Endothelial cell of umbilical vein (primary cell): ENCODE results near the gene OR2B2. TPM values are rescaled to one million over a fixed set of nuclear protein-coding genes. Genes with fewer than 3 reads are reported as not detected.

Source experiments
- BruUV-seq: library from RNA; stranded (reverse); fragments of 400-500 nt; replicated peaks from 2 replicates; lab custom pipeline; 2021; lab: Mats Ljungman, UMichigan
- CTCF ChIA-PET: fragments of 300-600, 350-600 bp; sonication (Branson Sonifier 250); formaldehyde crosslinking; loops from one replicate; lab custom pipeline; 2021; ENCODE audit warnings: antibody characterized with exemption, inconsistent platforms; lab: Charles Lee
- POLR2A ChIA-PET: fragments of 300-600, 350-600 bp; sonication (Branson Sonifier 250); formaldehyde crosslinking; loops from one replicate; lab custom pipeline; 2021; ENCODE audit warnings: antibody characterized with exemption, inconsistent platforms; lab: Charles Lee
- DNase-seq: peaks from one replicate; pipeline ENCODE4 v3.0.0-alpha.2; 2011; ENCODE audit warnings: low read depth, low spot score
- FAIRE-seq: peaks from 2 replicates; lab custom pipeline; 2011; peaks lifted over from hg19 to GRCh38; lab: Jason Lieb, UNC
- H2AFZ ChIP-seq: 2 replicates; pipeline ENCODE4 v1.6.0; 2012; ENCODE audit warnings: low read depth, low read length, control low read depth, inconsistent platforms
- H3K27ac ChIP-seq: 2 replicates; pipeline ENCODE4 v1.5.1; 2011; ENCODE audit warnings: low read depth, mild to moderate bottlenecking, control low read depth, low read length, moderate library complexity; ENCODE audit not compliant: insufficient read depth
- H3K27me3 ChIP-seq, 2 experiments: 2 replicates each; pipeline versions ENCODE4 v1.6.0 to v1.6.1; 2011; ENCODE audit warnings: low read length in 2 of 2, mixed read lengths in 1 of 2; ENCODE audit not compliant: control insufficient read depth in 2 of 2, insufficient read depth in 2 of 2
- H3K36me3 ChIP-seq, 2 experiments: 2 replicates in 1 of 2; 3 replicates in 1 of 2; pipeline ENCODE4 v1.5.1; 2011; ENCODE audit warnings: low read length in 2 of 2, mild to moderate bottlenecking in 1 of 2, moderate library complexity in 1 of 2; ENCODE audit not compliant: control insufficient read depth in 2 of 2, insufficient read depth in 2 of 2; ENCODE audit errors: extremely low read depth in 1 of 2
- H3K4me1 ChIP-seq: 3 replicates; pipeline ENCODE4 v1.5.1; 2011; ENCODE audit warnings: mild to moderate bottlenecking, low read length; ENCODE audit not compliant: control insufficient read depth, insufficient read depth; ENCODE audit errors: extremely low read depth
- H3K4me2 ChIP-seq: 2 replicates; pipeline ENCODE4 v1.6.1; 2011; ENCODE audit warnings: low read length, control low read depth, mixed read lengths; ENCODE audit not compliant: insufficient read depth
- H3K4me3 ChIP-seq, 3 experiments: fragments of 200-600 bp in 1 of 3; sonication (generic), shearing (Covaris generic) in 1 of 3; replicated peaks in 1 of 3; 2 replicates each; pipeline ENCODE4 v1.5.1; 2011 to 2016; ENCODE audit warnings: control low read depth in 3 of 3, low read length in 3 of 3, mild to moderate bottlenecking in 2 of 3, inconsistent platforms in 1 of 3, low read depth in 1 of 3, moderate library complexity in 1 of 3; ENCODE audit not compliant: insufficient read depth in 1 of 3
- H3K79me2 ChIP-seq: 2 replicates; pipeline ENCODE4 v1.6.0; 2012; ENCODE audit warnings: low read length, inconsistent platforms; ENCODE audit not compliant: control insufficient read depth, insufficient read depth
- H3K9ac ChIP-seq: replicated peaks from 2 replicates; pipeline ENCODE3; 2011; ENCODE audit warnings: low read length, control low read depth; ENCODE audit not compliant: insufficient read depth; ENCODE audit errors: extremely low read depth
- H3K9me1 ChIP-seq: replicated peaks from 3 replicates; pipeline ENCODE4 v1.6.0; 2011; ENCODE audit warnings: mild to moderate bottlenecking, low read length; ENCODE audit not compliant: control insufficient read depth, insufficient read depth; ENCODE audit errors: extremely low read depth
- H3K9me3 ChIP-seq: replicated peaks from 2 replicates; pipeline ENCODE4 v1.5.1; 2012; ENCODE audit warnings: low read length, inconsistent platforms; ENCODE audit not compliant: control insufficient read depth, insufficient read depth
- H4K20me1 ChIP-seq: replicated peaks from 2 replicates; pipeline ENCODE3; 2011; ENCODE audit warnings: mild to moderate bottlenecking, low read length; ENCODE audit not compliant: control insufficient read depth, insufficient read depth; ENCODE audit errors: extremely low read depth
- CTCF ChIP-seq, 2 donors: IDR thresholded peaks; 1 replicate in 1 of 2; 2 replicates in 1 of 2; pipeline ENCODE4 v1.5.1; 2011; ENCODE audit warnings: low read length in 2 of 2, mild to moderate bottlenecking in 2 of 2, moderate library complexity in 2 of 2, control low read depth in 1 of 2, inconsistent platforms in 1 of 2, low read depth in 1 of 2; ENCODE audit not compliant: insufficient read depth in 1 of 2; ENCODE audit errors: extremely low read depth in 1 of 2
- EZH2 ChIP-seq: IDR thresholded peaks from 2 replicates; pipeline ENCODE4 v1.6.1; 2012; ENCODE audit warnings: borderline replicate concordance, low read depth, mild to moderate bottlenecking, moderate library complexity, low read length, inconsistent platforms; ENCODE audit not compliant: severe bottlenecking
- FOS ChIP-seq: IDR thresholded peaks from 2 replicates; pipeline ENCODE4 v1.6.1; 2011; ENCODE audit warnings: mild to moderate bottlenecking, low read length, moderate library complexity, borderline replicate concordance; ENCODE audit not compliant: insufficient read depth
- GATA2 ChIP-seq: IDR thresholded peaks from 2 replicates; pipeline ENCODE4 v1.7.0; 2011; ENCODE audit warnings: low read depth, mild to moderate bottlenecking, moderate library complexity, mixed read lengths, low read length; ENCODE audit not compliant: insufficient read length, insufficient read depth
- JUN ChIP-seq: IDR thresholded peaks from 2 replicates; pipeline ENCODE4 v1.6.1; 2011; ENCODE audit warnings: borderline replicate concordance, low read depth; ENCODE audit not compliant: insufficient read length, insufficient read depth
- MYC ChIP-seq: IDR thresholded peaks from one replicate; pipeline ENCODE4 v1.6.1; 2011; ENCODE audit warnings: mild to moderate bottlenecking, low read depth, low read length
- POLR2A ChIP-seq: IDR thresholded peaks from 2 replicates; pipeline ENCODE4 v1.6.1; 2012; ENCODE audit warnings: low read depth, mild to moderate bottlenecking, control low read depth, low read length
- POLR2AphosphoS5 ChIP-seq: IDR thresholded peaks from 2 replicates; pipeline ENCODE4 v1.6.1; 2012; ENCODE audit warnings: low read depth, mild to moderate bottlenecking, control low read depth, low read length, moderate library complexity; ENCODE audit not compliant: insufficient read depth
- dilution Hi-C: fragments of 300-500 bp; cut with MboI; formaldehyde crosslinking; loops from one replicate; pipeline ENCODE4 v1.15.0; 2019; ENCODE audit warnings: low sequenced_read_pairs; ENCODE audit not compliant: extremely low pct_ligation_motif_present
- intact Hi-C: fragments of 100-400 bp; cut with micrococcal nuclease; formaldehyde crosslinking; loops from one replicate; pipeline ENCODE4 v1.10.0; 2022
- polyA plus RNA-seq, 4 experiments: library from polyadenylated mRNA; depleted of rRNA in 3 of 4; stranded (reverse) in 3 of 4; unstranded in 1 of 4; fragments of >200 nt; gene quantifications; 2 replicates each; pipeline versions ENCODE4 v1.2.1 to v1.2.3, GENCODE V29; 2011 to 2012; ENCODE audit warnings: missing spikeins in 1 of 4
- total RNA-seq: library from RNA; stranded (reverse); gene quantifications from 2 replicates; pipeline ENCODE4 v1.2.3, GENCODE V29; 2021
- TF ChIP-seq, protein P1 (sequence below): IDR thresholded peaks from 2 replicates; pipeline ENCODE4 v1.6.1; 2011; ENCODE audit not compliant: insufficient read depth, insufficient read length

OR2B2 gene
- total and polyA plus RNA-seq, 2 donors (not counting 3 experiments of a cell fraction or from before 2014, with no cell fraction given) = not detected

- dilution Hi-C loops (no loop called here), intact Hi-C loops (no loop called here)
- POLR2A ChIA-PET = interaction anchor here (2.0 to 3.5 kb wide), 3 partner anchors 16 to 24 kb away, joined by 8 to 77 read pairs (median 41); a partner anchor contains a TSS
- no peak for TF ChIP-seq GATA2
- no peak for TF ChIP-seq POLR2AphosphoS5
- TF ChIP-seq EZH2 = no peak
- no peak for TF ChIP-seq MYC
- TF ChIP-seq, protein P1, sequence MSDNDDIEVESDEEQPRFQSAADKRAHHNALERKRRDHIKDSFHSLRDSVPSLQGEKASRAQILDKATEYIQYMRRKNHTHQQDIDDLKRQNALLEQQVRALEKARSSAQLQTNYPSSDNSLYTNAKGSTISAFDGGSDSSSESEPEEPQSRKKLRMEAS = no peak
- BruUV-seq = no TSS peak
- H3K27me3 ChIP-seq = no peaks in the 10 kb centered on the region
- no peaks in the 10 kb centered on the region for H3K9me1 ChIP-seq
- H4K20me1 ChIP-seq = no peaks in the 10 kb centered on the region
- CTCF ChIA-PET = interaction anchor here (0.6 to 2.5 kb wide), 6 partner anchors 15 to 840 kb away, joined by 3 to 17 read pairs (median 4); a partner anchor contains a TSS
- no peaks in the 10 kb centered on the region for H3K9me3 ChIP-seq
- H3K36me3 ChIP-seq = no peaks in the 10 kb centered on the region
- no peak overlapping the region for H3K9ac ChIP-seq
- H3K27ac ChIP-seq = no peak overlapping the region
- H2AFZ ChIP-seq = no peak overlapping the region
- no peak overlapping the region for H3K4me2 ChIP-seq
- peaks cover 14% of the 10 kb centered on the region for H3K4me1 ChIP-seq
- H3K4me3 ChIP-seq = no peak overlapping the region
- DNase-seq (no peak), FAIRE-seq (no peak)
- no peaks in the 10 kb centered on the region for H3K79me2 ChIP-seq
These were observed 22.9 kb downstream of the OR2B2 start for GRCh38 chr6:27889275-27889627.

DNA sequence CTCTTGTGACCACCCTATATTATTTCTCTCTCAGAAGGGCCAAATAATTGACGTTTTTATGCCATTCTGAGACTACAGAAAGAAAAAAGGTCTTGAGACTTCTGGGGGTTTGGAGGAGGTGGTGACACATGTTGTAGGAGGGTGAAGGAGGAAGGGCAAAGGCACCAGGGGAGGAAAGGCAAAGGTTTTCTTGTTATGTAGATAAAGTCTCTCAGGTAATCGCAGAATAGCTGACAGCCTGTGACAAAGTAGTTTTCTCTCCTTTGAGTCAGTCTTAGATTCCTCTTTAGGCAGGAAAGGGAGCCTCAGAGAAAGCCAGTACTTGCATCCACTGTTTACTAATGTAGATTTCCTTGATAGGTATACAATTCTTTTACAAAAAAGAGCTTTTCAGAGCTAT, 23.6 kb downstream of the OR2B2 start:
- Histone ChIP-seq H3K4me2 (no peak overlapping the region), H2AFZ (no peak overlapping the region), H3K36me3 (no peaks in the 10 kb centered on the region), H3K4me1 (peaks cover 14% of the 10 kb centered on the region), H3K27ac (no peak overlapping the region), H3K27me3 (no peaks in the 10 kb centered on the region), H3K9ac (no peak overlapping the region), H3K9me1 (no peaks in the 10 kb centered on the region), H4K20me1 (no peaks in the 10 kb centered on the region), H3K9me3 (no peaks in the 10 kb centered on the region), H3K4me3 (no peak overlapping the region), H3K79me2 (no peaks in the 10 kb centered on the region)
- FAIRE-seq (no peak), DNase-seq (no peak)
- ChIA-PET CTCF (interaction anchor here (2.5 kb wide), 1 partner anchor 80 kb away, joined by 17 read pairs; a partner anchor contains a TSS), POLR2A (interaction anchor here (3.5 kb wide), 1 partner anchor 16 kb away, joined by 77 read pairs; a partner anchor contains a TSS)
- BruUV-seq = no TSS peak
- TF ChIP-seq, protein P1 = no peak
- TF ChIP-seq CTCF (IDR thresholded peaks at IDR 0.05; ENCODE audit: extremely low read depth in 1 of 2, insufficient read depth in 1 of 2, low read depth in 1 of 2, low read length in 2 of 2) = no peak
- TF ChIP-seq GATA2 = no peak
- TF ChIP-seq MYC = no peak
- TF ChIP-seq JUN = no peak
- TF ChIP-seq POLR2A = no peak
- no peak for TF ChIP-seq POLR2AphosphoS5
- TF ChIP-seq FOS = no peak
- TF ChIP-seq EZH2 = no peak
- intact Hi-C loops (no loop called here), dilution Hi-C loops (no loop called here)
